IMR-90 (cell line): ENCODE measurements around the gene UMOD. TPM values are rescaled to one million over a fixed set of nuclear protein-coding genes. Genes with fewer than 3 reads are reported as not detected.

Experiments
- ATAC-seq: fragments of 200-7000 bp; cut with Tn5 transposase; 2 replicates; pipeline ENCODE4 v1.9.1; 2020; ENCODE audit warnings: low read depth, mild to moderate bottlenecking, moderate library complexity
- BruUV-seq: library from RNA; stranded (reverse); fragments of 400-500 nt; replicated peaks from 2 replicates; lab custom pipeline; 2021; lab: Mats Ljungman, UMichigan
- CTCF ChIA-PET: fragments of 300-600 bp; formaldehyde crosslinking; extraction: SDS; loops from one replicate; lab custom pipeline; 2021; ENCODE audit warnings: antibody characterized with exemption; lab: Yijun Ruan, JAX
- POLR2A ChIA-PET: fragments of 300-600 bp; sonication (Branson Sonifier 250); formaldehyde crosslinking; loops from one replicate; lab custom pipeline; 2022; ENCODE audit warnings: antibody characterized with exemption; ENCODE audit not compliant: unreplicated experiment; lab: Charles Lee
- DNase-seq: peaks from one replicate; pipeline ENCODE4 v3.0.0; 2013
- H2AFZ ChIP-seq: replicated peaks from 2 replicates; pipeline ENCODE3; 2013; ENCODE audit warnings: low read length, mild to moderate bottlenecking; ENCODE audit not compliant: poor library complexity
- H2AK5ac ChIP-seq: 2 replicates; pipeline ENCODE4 v1.6.1; 2013; ENCODE audit warnings: low read depth, low read length, inconsistent platforms
- H2AK9ac ChIP-seq: replicated peaks from 2 replicates; pipeline ENCODE3; 2013; ENCODE audit warnings: mild to moderate bottlenecking, low read depth, low read length, moderate library complexity; ENCODE audit not compliant: poor library complexity
- H2BK120ac ChIP-seq: 2 replicates; pipeline ENCODE4 v1.6.1; 2013; ENCODE audit warnings: low read depth, low read length, inconsistent platforms
- H2BK15ac ChIP-seq: 3 replicates; pipeline ENCODE4 v1.6.1; 2013; ENCODE audit warnings: low read depth, low read length, inconsistent platforms
- H2BK20ac ChIP-seq: 2 replicates; pipeline ENCODE4 v1.6.1; 2013; ENCODE audit warnings: low read depth, mild to moderate bottlenecking, inconsistent platforms, low read length, moderate library complexity
- H2BK5ac ChIP-seq: 2 replicates; pipeline ENCODE4 v1.6.1; 2013; ENCODE audit warnings: mild to moderate bottlenecking, low read depth, low read length, inconsistent platforms; ENCODE audit not compliant: poor library complexity, severe bottlenecking
- H3K14ac ChIP-seq: replicated peaks from 2 replicates; pipeline ENCODE4 v1.6.1; 2013; ENCODE audit warnings: low read depth, low read length, inconsistent platforms
- H3K18ac ChIP-seq: 2 replicates; pipeline ENCODE4 v1.6.1; 2013; ENCODE audit warnings: low read depth, low read length, control low read depth
- H3K23ac ChIP-seq: 2 replicates; pipeline ENCODE4 v1.6.1; 2013; ENCODE audit warnings: low read depth, low read length, inconsistent platforms
- H3K27ac ChIP-seq: 2 replicates; pipeline ENCODE4 v1.5.1; 2013; ENCODE audit warnings: mild to moderate bottlenecking, control low read depth, low read length; ENCODE audit not compliant: insufficient read depth
- H3K27me3 ChIP-seq: 2 replicates; pipeline ENCODE4 v1.6.1; 2013; ENCODE audit warnings: low read length; ENCODE audit not compliant: control insufficient read depth, insufficient read depth
- H3K36me3 ChIP-seq: 2 replicates; pipeline ENCODE4 v1.6.1; 2013; ENCODE audit warnings: low read length, mixed read lengths; ENCODE audit not compliant: control insufficient read depth, insufficient read depth
- H3K4ac ChIP-seq: 2 replicates; pipeline ENCODE4 v1.6.1; 2013; ENCODE audit warnings: low read depth, low read length, inconsistent platforms
- H3K4me1 ChIP-seq: 2 replicates; pipeline ENCODE4 v1.6.1; 2013; ENCODE audit warnings: low read length, mixed read lengths; ENCODE audit not compliant: control insufficient read depth, insufficient read depth
- H3K4me2 ChIP-seq: 2 replicates; pipeline ENCODE4 v1.6.1; 2013; ENCODE audit warnings: low read depth, mild to moderate bottlenecking, control low read depth, low read length, moderate library complexity
- H3K4me3 ChIP-seq: 2 replicates; pipeline ENCODE4 v1.5.1; 2013; ENCODE audit warnings: low read depth, mild to moderate bottlenecking, control low read depth, low read length, moderate library complexity; ENCODE audit not compliant: insufficient read depth
- H3K56ac ChIP-seq: 2 replicates; pipeline ENCODE4 v1.6.1; 2013; ENCODE audit warnings: low read length, inconsistent platforms; ENCODE audit not compliant: insufficient read depth; ENCODE audit errors: extremely low read depth
- H3K79me1 ChIP-seq, 2 experiments: 2 replicates each; pipeline ENCODE4 v1.6.1; 2013; ENCODE audit warnings: low read length in 2 of 2, inconsistent platforms in 1 of 2, low read depth in 1 of 2
- H3K9ac ChIP-seq: 2 replicates; pipeline ENCODE4 v1.6.1; 2013; ENCODE audit warnings: low read depth, low read length, control low read depth
- H3K9me1 ChIP-seq: 2 replicates; pipeline ENCODE4 v1.6.1; 2013; ENCODE audit warnings: low read length, inconsistent platforms; ENCODE audit not compliant: insufficient read depth
- H3K9me3 ChIP-seq: 2 replicates; pipeline ENCODE4 v1.6.1; 2013; ENCODE audit warnings: low read length; ENCODE audit not compliant: control insufficient read depth, insufficient read depth
- H4K20me1 ChIP-seq: 2 replicates; pipeline ENCODE4 v1.6.1; 2013; ENCODE audit warnings: low read length, inconsistent platforms; ENCODE audit not compliant: insufficient read depth
- H4K5ac ChIP-seq: 2 replicates; pipeline ENCODE4 v1.6.1; 2013; ENCODE audit warnings: mild to moderate bottlenecking, low read depth, low read length, control low read depth
- H4K8ac ChIP-seq, 2 experiments: 2 replicates each; pipeline ENCODE4 v1.6.1; 2013; ENCODE audit warnings: low read depth in 2 of 2, low read length in 2 of 2, control low read depth in 1 of 2, inconsistent platforms in 1 of 2
- H4K91ac ChIP-seq: 2 replicates; pipeline ENCODE4 v1.6.1; 2013; ENCODE audit warnings: low read depth, low read length, inconsistent platforms; ENCODE audit not compliant: insufficient read depth
- BHLHE40 ChIP-seq: fragments of 150-350 bp; IDR thresholded peaks from 2 replicates; pipeline ENCODE4 v1.6.1; 2016; ENCODE audit warnings: mild to moderate bottlenecking, low read depth, low read length
- CEBPB ChIP-seq: IDR thresholded peaks from 2 replicates; pipeline ENCODE4 v1.6.1; 2012; ENCODE audit warnings: low read depth, low read length, improper control_type of control experiment
- CHD1 ChIP-seq: IDR thresholded peaks from 2 replicates; pipeline ENCODE4 v1.6.1; 2012; ENCODE audit warnings: low read depth, low read length, improper control_type of control experiment
- FOS ChIP-seq: fragments of 150-350 bp; IDR thresholded peaks from 2 replicates; pipeline ENCODE4 v1.6.1; 2016; ENCODE audit warnings: low read depth, low read length
- MAFK ChIP-seq: IDR thresholded peaks from 2 replicates; pipeline ENCODE4 v1.6.1; 2012; ENCODE audit warnings: low read depth, low read length, improper control_type of control experiment
- USF2 ChIP-seq: fragments of 150-350 bp; IDR thresholded peaks from 2 replicates; pipeline ENCODE4 v1.6.1; 2017; ENCODE audit warnings: mild to moderate bottlenecking, antibody characterized with exemption, low read length, low read depth
- WGBS, 2 experiments: methylation state at CpG; one replicate each; pipeline versions ENCODE4 v1.1.5 to v1.1.7; 2013; ENCODE audit warnings: missing lambda C conversion rate in 2 of 2; ENCODE audit not compliant: insufficient read length in 1 of 2; ENCODE audit errors: extremely low coverage in 2 of 2; 5-methylcytosine and 5-hydroxymethylcytosine counted together
- dilution Hi-C: fragments of 300-500 bp; cut with HindIII; formaldehyde crosslinking; loops from one replicate; pipeline ENCODE4 v1.14.3; 2018; ENCODE audit warnings: low sequenced_read_pairs; ENCODE audit not compliant: unreplicated experiment
- in situ Hi-C: fragments of 300-500 bp; cut with MboI; formaldehyde crosslinking; loops from 3 replicates; pipeline ENCODE4 v1.14.3; 2019; ENCODE audit warnings: low sequenced_read_pairs, inconsistent platforms, mixed read lengths
- intact Hi-C: fragments of 100-400 bp; cut with micrococcal nuclease; formaldehyde crosslinking; loops from 2 replicates; pipeline ENCODE4 v1.10.0; 2022
- polyA plus RNA-seq, 3 experiments: library from polyadenylated mRNA; depleted of rRNA; stranded (reverse); fragments of >200 nt; gene quantifications; 2 replicates each; pipeline ENCODE4 v1.2.3, GENCODE V29; 2012; ENCODE audit warnings: low replicate concordance in 1 of 3
- total RNA-seq: library from RNA; depleted of rRNA; stranded (reverse); fragments of >200 nt; gene quantifications from 2 replicates; pipeline ENCODE4 v1.2.3, GENCODE V29; 2012

The UMOD gene
- total and polyA plus RNA-seq, 2 of the 4 experiments (the other 2 are of a cell fraction) = not detected

GRCh38 chr16:20399185-20399584 is 46.7 kb upstream of the UMOD start:
- no peak overlapping the region for H4K5ac ChIP-seq
- no TSS peak for BruUV-seq
- no peak overlapping the region for H2BK15ac ChIP-seq
- H3K56ac ChIP-seq = no peak overlapping the region
- no peaks in the 10 kb centered on the region for H4K20me1 ChIP-seq
- no peak overlapping the region for H3K27ac ChIP-seq
- H3K9me1 ChIP-seq = no peaks in the 10 kb centered on the region
- WGBS, 2 experiments = 58% methylated on average over 2 of the region's 7 CpGs; no CpG with 5 or more reads in 1 of the 2 experiments
- H3K14ac ChIP-seq = no peak overlapping the region
- H3K27me3 ChIP-seq = no peaks in the 10 kb centered on the region
- in situ Hi-C loops (loop anchor here (25.0 kb wide), 1 partner anchor 787 kb away; no protein-coding TSS in a partner anchor), dilution Hi-C loops (no loop called here), intact Hi-C loops (no loop called here)
- no peak overlapping the region for H4K91ac ChIP-seq
- H2BK5ac ChIP-seq = no peak overlapping the region
- H2AK5ac ChIP-seq = no peak overlapping the region
- no peak overlapping the region for H3K9ac ChIP-seq
- no peak for TF ChIP-seq BHLHE40
- no peak for TF ChIP-seq MAFK
- no peak for TF ChIP-seq CHD1
- no peak for TF ChIP-seq CEBPB
- TF ChIP-seq FOS = no peak
- TF ChIP-seq USF2 = no peak
- no peak overlapping the region for H2BK120ac ChIP-seq
- no peak overlapping the region for H4K8ac ChIP-seq
- POLR2A ChIA-PET = no interaction called here
- no peak overlapping the region for H2AFZ ChIP-seq
- peaks cover 3% of the 10 kb centered on the region; the same call in 1 of the 2 replicates for H3K9me3 ChIP-seq
- CTCF ChIA-PET = no interaction called here
- H3K4me3 ChIP-seq = no peak overlapping the region
- no peaks in the 10 kb centered on the region for H3K36me3 ChIP-seq
- no peak overlapping the region for H2AK9ac ChIP-seq
- H2BK20ac ChIP-seq = no peak overlapping the region
- DNase-seq (no peak), ATAC-seq (no peak)
- H3K4ac ChIP-seq = no peak overlapping the region
- no peaks in the 10 kb centered on the region for H3K4me1 ChIP-seq
- no peak overlapping the region for H3K18ac ChIP-seq
- no peak overlapping the region for H3K23ac ChIP-seq
- no peaks in the 10 kb centered on the region for H3K79me1 ChIP-seq
- no peak overlapping the region for H3K4me2 ChIP-seq
